DOHH2 (cell line): Measurements from ENCODE around the gene FAM181A.

Experiments
- H3F3A ChIP-seq: fragments of 200-600 bp; sonication (generic), shearing (Covaris generic); 2 replicates; pipeline ENCODE4 v1.6.0; 2016; ENCODE audit warnings: antibody characterized with exemption, mild to moderate bottlenecking; ENCODE audit not compliant: control insufficient read depth, insufficient read depth
- H3K27ac ChIP-seq: fragments of 200-600 bp; sonication (generic); 2 replicates; pipeline ENCODE4 v1.5.1; 2014; ENCODE audit warnings: low read depth, mild to moderate bottlenecking, low read length, moderate library complexity
- H3K27me3 ChIP-seq: fragments of 200-600 bp; sonication (generic); 2 replicates; pipeline ENCODE4 v1.6.1; 2014; ENCODE audit warnings: mild to moderate bottlenecking, low read length, mixed read lengths; ENCODE audit not compliant: control insufficient read depth
- H3K36me3 ChIP-seq: fragments of 200-600 bp; sonication (generic); 2 replicates; pipeline ENCODE4 v1.6.1; 2014; ENCODE audit warnings: mild to moderate bottlenecking, low read length, moderate library complexity, mixed read lengths; ENCODE audit not compliant: control insufficient read depth
- H3K4me1 ChIP-seq: fragments of 200-600 bp; sonication (generic); 2 replicates; pipeline ENCODE4 v1.6.1; 2014; ENCODE audit warnings: mild to moderate bottlenecking, low read length, mixed read lengths; ENCODE audit not compliant: control insufficient read depth
- H3K4me2 ChIP-seq: fragments of 200-600 bp; sonication (generic); 2 replicates; pipeline ENCODE4 v1.6.0; 2014; ENCODE audit warnings: mild to moderate bottlenecking, low read length, moderate library complexity
- H3K4me3 ChIP-seq: fragments of 200-600 bp; sonication (generic); 2 replicates; pipeline ENCODE4 v1.5.1; 2014; ENCODE audit warnings: mild to moderate bottlenecking, low read length, mixed read lengths
- H3K79me2 ChIP-seq: fragments of 200-600 bp; sonication (generic); 2 replicates; pipeline ENCODE4 v1.6.1; 2014; ENCODE audit warnings: mild to moderate bottlenecking, low read length, mixed read lengths; ENCODE audit not compliant: control insufficient read depth
- H3K9me2 ChIP-seq: fragments of 200-600 bp; sonication (generic); replicated peaks from 2 replicates; pipeline ENCODE4 v1.6.1; 2014; ENCODE audit warnings: mild to moderate bottlenecking, low read length, mixed read lengths; ENCODE audit not compliant: control insufficient read depth
- H3K9me3 ChIP-seq: fragments of 200-600 bp; sonication (generic); 2 replicates; pipeline ENCODE4 v1.6.1; 2014; ENCODE audit warnings: antibody characterized with exemption, low read length, mixed read lengths; ENCODE audit not compliant: control insufficient read depth, insufficient read depth
- H4K20me1 ChIP-seq: fragments of 200-600 bp; sonication (generic); 2 replicates; pipeline ENCODE4 v1.6.0; 2014; ENCODE audit warnings: low read depth, mild to moderate bottlenecking, antibody characterized with exemption, low read length, moderate library complexity; ENCODE audit not compliant: control insufficient read depth, insufficient read depth
- EZH2phosphoT487 ChIP-seq: fragments of 200-600 bp; sonication (generic); IDR thresholded peaks from 2 replicates; pipeline ENCODE4 v1.6.1; 2017; ENCODE audit warnings: borderline replicate concordance, mild to moderate bottlenecking, antibody characterized with exemption, low read length, moderate library complexity, mixed read lengths
- TF ChIP-seq, protein P1 (sequence below): fragments of 200-600 bp; sonication (generic); IDR thresholded peaks from one replicate; pipeline ENCODE4 v1.5.1; 2014; ENCODE audit warnings: antibody characterized with exemption, mild to moderate bottlenecking, low read depth, low read length; ENCODE audit not compliant: poor library complexity, severe bottlenecking

The FAM181A gene

GRCh38 chr14:93954516-93954830 lies 27.3 kb downstream of the FAM181A start:
- H3K4me2 ChIP-seq = peak overlapping the region; percentile 97
- peaks cover 68% of the 10 kb centered on the region for H3K4me1 ChIP-seq

GRCh38 chr14:93954900-93955849 lies 28.0 kb downstream of the FAM181A start:
- Histone ChIP-seq H3K79me2 (0 out of 2 replicates have a peak, but pooled peaks cover 6% of the 10 kb centered on the region), H3K4me1 (peaks cover 75% of the 10 kb centered on the region), H3K4me2 (peak overlapping the region; percentile 97), H3K27ac (peak overlapping the region; percentile 98), H3K27me3 (no peaks in the 10 kb centered on the region), H4K20me1 (no peaks in the 10 kb centered on the region), H3K9me3 (no peaks in the 10 kb centered on the region), H3K36me3 (peaks cover 3% of the 10 kb centered on the region; the same call in 1 of the 2 replicates), H3K9me2 (no peaks in the 10 kb centered on the region), H3K4me3 (peak overlapping the region; percentile 77), H3F3A (peaks cover 9% of the 10 kb centered on the region)
- no peak for TF ChIP-seq EZH2phosphoT487
- TF ChIP-seq, protein P1, sequence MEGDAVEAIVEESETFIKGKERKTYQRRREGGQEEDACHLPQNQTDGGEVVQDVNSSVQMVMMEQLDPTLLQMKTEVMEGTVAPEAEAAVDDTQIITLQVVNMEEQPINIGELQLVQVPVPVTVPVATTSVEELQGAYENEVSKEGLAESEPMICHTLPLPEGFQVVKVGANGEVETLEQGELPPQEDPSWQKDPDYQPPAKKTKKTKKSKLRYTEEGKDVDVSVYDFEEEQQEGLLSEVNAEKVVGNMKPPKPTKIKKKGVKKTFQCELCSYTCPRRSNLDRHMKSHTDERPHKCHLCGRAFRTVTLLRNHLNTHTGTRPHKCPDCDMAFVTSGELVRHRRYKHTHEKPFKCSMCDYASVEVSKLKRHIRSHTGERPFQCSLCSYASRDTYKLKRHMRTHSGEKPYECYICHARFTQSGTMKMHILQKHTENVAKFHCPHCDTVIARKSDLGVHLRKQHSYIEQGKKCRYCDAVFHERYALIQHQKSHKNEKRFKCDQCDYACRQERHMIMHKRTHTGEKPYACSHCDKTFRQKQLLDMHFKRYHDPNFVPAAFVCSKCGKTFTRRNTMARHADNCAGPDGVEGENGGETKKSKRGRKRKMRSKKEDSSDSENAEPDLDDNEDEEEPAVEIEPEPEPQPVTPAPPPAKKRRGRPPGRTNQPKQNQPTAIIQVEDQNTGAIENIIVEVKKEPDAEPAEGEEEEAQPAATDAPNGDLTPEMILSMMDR = no peak

More at GRCh38 chr14:93954516-93954830, 27.3 kb downstream of the FAM181A start:
- H3K9me2 ChIP-seq = no peaks in the 10 kb centered on the region
- peak overlapping the region; percentile 98; the same call in 1 of the 2 replicates for H3K27ac ChIP-seq
- H3K79me2 ChIP-seq = 0 out of 2 replicates have a peak, but pooled peaks cover 6% of the 10 kb centered on the region
- H3F3A ChIP-seq = 0 out of 2 replicates have a peak, but pooled peaks cover 5% of the 10 kb centered on the region
- TF ChIP-seq EZH2phosphoT487 = no peak
- TF ChIP-seq, protein P1 = no peak
- peak overlapping the region; percentile 77 for H3K4me3 ChIP-seq
- H3K27me3 ChIP-seq = no peaks in the 10 kb centered on the region
- H4K20me1 ChIP-seq = no peaks in the 10 kb centered on the region
- no peaks in the 10 kb centered on the region for H3K9me3 ChIP-seq
- H3K36me3 ChIP-seq = peaks cover 3% of the 10 kb centered on the region; the same call in 1 of the 2 replicates

DNA sequence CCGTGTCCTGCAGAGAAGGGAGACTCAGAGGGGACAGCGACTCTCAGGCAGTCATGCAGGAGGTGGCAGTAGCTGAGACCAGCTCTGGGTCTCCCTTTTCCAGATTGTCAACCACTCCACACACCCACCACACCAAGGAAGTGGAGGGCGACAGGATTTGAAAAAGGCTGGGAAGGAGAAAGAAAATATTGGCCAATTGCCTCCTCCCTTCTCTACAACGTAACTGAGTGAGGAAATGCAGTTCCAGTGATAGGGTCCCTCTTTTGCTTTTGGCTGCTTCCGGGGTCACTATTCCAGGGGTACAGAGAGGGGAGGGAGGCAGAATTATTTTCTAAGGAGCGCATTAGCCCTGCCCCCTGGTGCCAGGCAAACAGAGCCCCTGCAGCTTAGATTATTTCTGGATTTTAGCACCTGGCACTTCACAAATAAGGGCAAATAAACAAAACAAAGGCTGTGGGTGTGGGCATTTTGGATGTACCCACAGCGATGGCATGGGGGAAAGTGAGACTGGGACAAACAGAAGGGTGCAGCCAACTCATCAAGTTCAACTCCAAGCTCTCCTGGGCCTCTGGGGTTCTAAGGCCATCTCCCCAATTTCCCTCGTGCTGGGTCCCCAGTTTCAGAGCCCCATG lies 28.8 kb downstream of the FAM181A start:
- peak overlapping the region; percentile 97 for H3K4me2 ChIP-seq

More for the DNA sequence above, 28.8 kb downstream of the FAM181A start:
- TF ChIP-seq EZH2phosphoT487 = no peak
- TF ChIP-seq, protein P1 = no peak
- Histone ChIP-seq H3F3A (peaks cover 15% of the 10 kb centered on the region), H3K4me1 (peaks cover 83% of the 10 kb centered on the region), H3K4me3 (peak overlapping the region; percentile 77), H3K36me3 (peaks cover 5% of the 10 kb centered on the region), H3K27ac (peak overlapping the region; percentile 98), H3K9me2 (no peaks in the 10 kb centered on the region), H4K20me1 (no peaks in the 10 kb centered on the region), H3K9me3 (no peaks in the 10 kb centered on the region), H3K27me3 (no peaks in the 10 kb centered on the region), H3K79me2 (0 out of 2 replicates have a peak, but pooled peaks cover 6% of the 10 kb centered on the region)
